Lung (tissue), 12 donors: ENCODE data around the gene SDHAF4. TPM values are rescaled to one million over a fixed set of nuclear protein-coding genes. Genes with fewer than 3 reads are reported as not detected.

ENCODE experiments used
- ATAC-seq: fragments of 200-7000 bp; cut with Tn5 transposase; one replicate; pipeline ENCODE4 v1.9.1; 2020; ENCODE audit warnings: moderate number of reproducible peaks; ENCODE audit not compliant: insufficient read depth, low FRiP score
- DNase-seq, 3 donors: peaks; one replicate each; pipeline ENCODE4 v3.0.0-alpha.2; 2013 to 2017
- H3K27ac ChIP-seq, 2 donors: one replicate each; pipeline ENCODE4 v1.5.1; 2013; ENCODE audit warnings: mild to moderate bottlenecking in 2 of 2, moderate library complexity in 2 of 2, control low read depth in 1 of 2, inconsistent platforms in 1 of 2, low read depth in 1 of 2, low read length in 1 of 2
- H3K27me3 ChIP-seq, 3 donors: one replicate each; pipeline ENCODE4 v1.5.1; 2013; ENCODE audit warnings: low read length in 2 of 3; ENCODE audit not compliant: control insufficient read depth in 3 of 3, insufficient read depth in 3 of 3
- H3K36me3 ChIP-seq, 4 donors: one replicate each; pipeline ENCODE4 v1.5.1; 2013; ENCODE audit warnings: low read length in 4 of 4, mild to moderate bottlenecking in 1 of 4, moderate library complexity in 1 of 4; ENCODE audit not compliant: control insufficient read depth in 4 of 4, insufficient read depth in 4 of 4
- H3K4me1 ChIP-seq, 5 donors: one replicate each; pipeline ENCODE4 v1.5.1; 2013; ENCODE audit warnings: low read length in 5 of 5, mild to moderate bottlenecking in 2 of 5, moderate library complexity in 1 of 5; ENCODE audit not compliant: control insufficient read depth in 5 of 5, insufficient read depth in 5 of 5
- H3K4me3 ChIP-seq: one replicate; pipeline ENCODE4 v1.5.1; 2013; ENCODE audit warnings: mild to moderate bottlenecking, control low read depth, moderate library complexity
- H3K9ac ChIP-seq, 2 donors: one replicate each; pipeline ENCODE4 v1.5.1; 2013; ENCODE audit warnings: low read length in 2 of 2, control low read depth in 1 of 2; ENCODE audit not compliant: insufficient read depth in 1 of 2
- H3K9me3 ChIP-seq, 4 donors: one replicate each; pipeline ENCODE4 v1.5.1; 2013; ENCODE audit warnings: low read length in 3 of 4, mild to moderate bottlenecking in 1 of 4, moderate library complexity in 1 of 4; ENCODE audit not compliant: control insufficient read depth in 4 of 4, insufficient read depth in 3 of 4
- WGBS, 2 donors: extraction: QIAGEN DNeasy Blood & Tissue Kit; methylation state at CpG; one replicate each; pipeline ENCODE4 v1.1.7; 2013; 5-methylcytosine and 5-hydroxymethylcytosine counted together
- polyA plus RNA-seq, 2 donors: library from polyadenylated mRNA; stranded (reverse); fragments of 200-250 nt; gene quantifications; one replicate each; pipeline ENCODE4 v1.2.1, GENCODE V29; 2013
- total RNA-seq, 2 donors: library from RNA; depleted of rRNA in 1 of 2; stranded (reverse); fragments of >200 nt in 1 of 2; gene quantifications; one replicate each; pipeline ENCODE4 v1.2.1, GENCODE V29; 2014 to 2021
- TF ChIP-seq, protein P1 (sequence below): IDR thresholded peaks from 2 replicates; pipeline ENCODE4 v1.5.1; 2012; ENCODE audit warnings: mild to moderate bottlenecking; ENCODE audit errors: control extremely low read depth, extremely low read depth
- donor health status: control.
- donor health status: control.
- donor health status: Bipolar disorder and iron deficiency.
- donor health status: healthy.
- donor health status: DM: yes; HTN: yes; CAD: no.

The SDHAF4 gene
- total and polyA plus RNA-seq, 4 donors = 5.2 to 21.8 (median 12.6) TPM

DNA sequence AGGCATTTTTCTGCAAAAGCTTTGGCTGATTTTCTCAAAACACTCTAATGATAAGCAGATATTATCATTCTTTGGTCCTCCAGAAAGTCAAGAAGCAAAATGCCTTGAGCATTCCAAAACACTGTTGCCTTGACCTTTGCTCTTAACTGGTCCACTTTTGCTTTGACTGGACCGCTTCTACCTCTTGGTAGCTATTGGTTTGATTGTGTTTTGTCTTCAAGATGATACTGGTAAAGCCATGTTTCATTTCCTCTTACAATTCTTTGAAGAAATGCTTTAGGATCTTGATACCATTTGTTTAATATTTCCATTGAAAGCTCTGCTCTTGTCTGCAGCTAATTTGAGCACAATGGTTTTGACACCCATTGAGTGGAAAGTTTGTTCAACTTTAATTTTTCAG lies 35.6 kb upstream of the SDHAF4 start:
- Histone ChIP-seq H3K27me3 (no peaks in the 10 kb centered on the region), H3K27ac (no peak overlapping the region), H3K4me3 (no peak overlapping the region), H3K4me1 (no peaks in the 10 kb centered on the region), H3K9ac (no peak overlapping the region), H3K9me3 (no peaks in the 10 kb centered on the region), H3K36me3 (peaks cover 3 to 11% (median 7%) of the 10 kb centered on the region in 4 donors)
- no peak for DNase-seq
- WGBS, 2 donors = 89 to 97% methylated on average over 1 of the region's 1 CpG
- TF ChIP-seq, protein P1, sequence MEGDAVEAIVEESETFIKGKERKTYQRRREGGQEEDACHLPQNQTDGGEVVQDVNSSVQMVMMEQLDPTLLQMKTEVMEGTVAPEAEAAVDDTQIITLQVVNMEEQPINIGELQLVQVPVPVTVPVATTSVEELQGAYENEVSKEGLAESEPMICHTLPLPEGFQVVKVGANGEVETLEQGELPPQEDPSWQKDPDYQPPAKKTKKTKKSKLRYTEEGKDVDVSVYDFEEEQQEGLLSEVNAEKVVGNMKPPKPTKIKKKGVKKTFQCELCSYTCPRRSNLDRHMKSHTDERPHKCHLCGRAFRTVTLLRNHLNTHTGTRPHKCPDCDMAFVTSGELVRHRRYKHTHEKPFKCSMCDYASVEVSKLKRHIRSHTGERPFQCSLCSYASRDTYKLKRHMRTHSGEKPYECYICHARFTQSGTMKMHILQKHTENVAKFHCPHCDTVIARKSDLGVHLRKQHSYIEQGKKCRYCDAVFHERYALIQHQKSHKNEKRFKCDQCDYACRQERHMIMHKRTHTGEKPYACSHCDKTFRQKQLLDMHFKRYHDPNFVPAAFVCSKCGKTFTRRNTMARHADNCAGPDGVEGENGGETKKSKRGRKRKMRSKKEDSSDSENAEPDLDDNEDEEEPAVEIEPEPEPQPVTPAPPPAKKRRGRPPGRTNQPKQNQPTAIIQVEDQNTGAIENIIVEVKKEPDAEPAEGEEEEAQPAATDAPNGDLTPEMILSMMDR = no peak
- no peak for ATAC-seq

DNA sequence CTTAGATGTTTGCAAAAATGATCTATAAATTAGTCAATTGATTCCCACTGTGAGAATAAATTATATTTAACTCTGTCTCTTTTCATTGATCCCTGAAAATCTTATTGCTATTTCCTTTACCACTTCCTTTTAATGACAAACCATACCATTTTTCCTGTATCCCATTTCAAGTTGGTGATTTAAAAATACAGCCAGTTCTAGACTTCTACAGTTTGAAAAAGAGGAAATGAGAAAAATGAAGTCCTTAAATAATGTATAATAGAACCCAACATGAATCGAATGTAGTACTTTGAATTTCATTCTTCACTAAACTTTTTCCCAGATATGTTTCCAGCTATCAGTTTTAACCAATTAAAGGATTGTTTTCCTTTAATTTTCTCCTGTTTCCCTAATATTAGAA lies 29.5 kb upstream of the SDHAF4 start:
- Histone ChIP-seq H3K4me3 (no peak overlapping the region), H3K9me3 (no peaks in the 10 kb centered on the region), H3K4me1 (no peaks in the 10 kb centered on the region), H3K27me3 (no peaks in the 10 kb centered on the region), H3K9ac (no peak overlapping the region), H3K36me3 (peaks cover 4 to 11% (median 6%) of the 10 kb centered on the region in 4 donors), H3K27ac (no peak overlapping the region)
- 61 to 76% methylated on average over 1 of the region's 1 CpG for WGBS, 2 donors
- DNase-seq (no peak), ATAC-seq (no peak)
- TF ChIP-seq, protein P1 = no peak

DNA sequence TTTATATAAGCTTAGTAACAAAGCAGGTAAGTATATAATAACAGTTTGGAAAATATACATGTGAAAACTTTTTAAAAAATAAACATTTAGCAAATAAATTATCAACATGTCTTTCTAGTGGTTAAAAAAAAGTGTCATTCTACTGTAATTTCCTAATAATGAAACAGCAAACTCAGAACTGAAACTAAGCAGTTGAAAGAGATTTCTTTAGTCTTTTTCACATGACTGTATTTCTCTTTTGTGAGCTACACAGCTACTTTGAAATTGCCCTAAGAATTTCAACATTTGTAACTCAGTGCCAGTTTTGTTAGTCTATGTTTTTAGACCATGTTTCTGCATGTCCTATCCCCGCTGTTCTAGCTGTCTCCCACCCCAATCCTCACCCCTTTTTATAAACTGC lies 28.4 kb upstream of the SDHAF4 start:
- 78 to 87% methylated on average over 1 of the region's 1 CpG for WGBS, 2 donors
- H3K4me3 ChIP-seq = no peak overlapping the region
- no peaks in the 10 kb centered on the region for H3K9me3 ChIP-seq
- no peak overlapping the region for H3K9ac ChIP-seq
- H3K4me1 ChIP-seq = no peaks in the 10 kb centered on the region
- no peak for DNase-seq
- no peak for ATAC-seq
- TF ChIP-seq, protein P1 = no peak
- H3K27ac ChIP-seq = no peak overlapping the region
- H3K27me3 ChIP-seq = no peaks in the 10 kb centered on the region
- peaks cover 4 to 6% (median 6%) of the 10 kb centered on the region in 4 donors for H3K36me3 ChIP-seq

DNA sequence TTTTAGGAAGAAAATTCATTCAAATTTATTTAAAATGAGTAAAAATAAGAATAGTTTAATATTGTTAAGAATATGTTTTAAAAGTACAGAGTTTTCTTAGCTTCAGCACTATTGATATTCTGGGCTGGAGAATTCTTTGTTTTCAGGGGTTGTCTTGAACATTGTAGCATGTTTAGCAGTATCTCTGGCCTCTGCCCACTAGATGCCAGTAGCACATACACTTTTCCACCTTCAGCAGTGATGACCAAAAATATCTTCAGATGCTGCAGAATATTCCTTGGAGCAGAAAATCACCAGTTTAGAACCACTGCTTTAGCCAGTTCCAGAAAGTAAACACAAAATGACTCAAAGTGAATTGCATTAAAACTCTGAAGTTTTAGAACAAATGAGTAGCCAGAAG lies 19.4 kb upstream of the SDHAF4 start:
- no peak for ATAC-seq
- Histone ChIP-seq H3K9ac (no peak overlapping the region), H3K27ac (no peak overlapping the region), H3K27me3 (no peaks in the 10 kb centered on the region), H3K4me3 (no peak overlapping the region), H3K9me3 (no peaks in the 10 kb centered on the region), H3K36me3 (peaks cover 0 to 6% (median 0%) of the 10 kb centered on the region in 4 donors), H3K4me1 (no peaks in the 10 kb centered on the region)
- peak in 2 of 3 donors; percentile 7 to 34 for DNase-seq
- TF ChIP-seq, protein P1 = no peak
